Measurements from ENCODE around the gene ABCB8. TPM values are rescaled to one million over a fixed set of nuclear protein-coding genes. Genes with fewer than 3 reads are reported as not detected.
A peak's percentile ranks its signal among the peaks of the same experiment; 100 is the strongest.

ABCB8 gene
- total and polyA plus RNA-seq, 9 of the 15 experiments (the other 6 are each of a cell fraction or from before 2014, with no cell fraction given) = 7.6 to 106 (median 36.3) TPM

GRCh38 chr7:151060113-151060415, 31.8 kb downstream of the ABCB8 start (continued):
- TF ChIP-seq TRIM25 (IDR thresholded peaks at IDR 0.05; ENCODE audit: borderline replicate concordance) (no peak), TEAD1 (CRISPR knock-in tag; IDR thresholded peaks at IDR 0.05) (peak in 1 of 2 experiments; percentile 43; a peak in 2 of 4 replicates), ZNF561 (CRISPR knock-in tag; conservative IDR thresholded peaks at IDR 0.05) (no peak), LEF1 (IDR thresholded peaks at IDR 0.05) (0 out of 2 replicates have a peak, but pooled peaks have one; percentile 6), HEY1 (CRISPR knock-in tag; IDR thresholded peaks at IDR 0.05; ENCODE audit: borderline replicate concordance) (no peak), RBM17 (IDR thresholded peaks at IDR 0.05; ENCODE audit: borderline replicate concordance, low read depth, low read length) (no peak), KDM5B (IDR thresholded peaks at IDR 0.05; ENCODE audit: insufficient replicate concordance, low read depth, low read length) (peak; percentile 15), MAX (CRISPR knock-in tag; IDR thresholded peaks at IDR 0.05) (0 out of 2 replicates have a peak, but pooled peaks have one; percentile 38), PCBP1 (IDR thresholded peaks at IDR 0.05; ENCODE audit: low read depth, low read length, poor library complexity, severe bottlenecking) (no peak), DEAF1 (CRISPR knock-in tag; IDR thresholded peaks at IDR 0.05) (no peak), TAF1 (IDR thresholded peaks at IDR 0.05; ENCODE audit: control insufficient read depth, extremely low read depth, insufficient read depth, low read length, severe bottlenecking) (peak; percentile 30), ZBTB40 (IDR thresholded peaks at IDR 0.05) (peak; percentile 33; the same call in 1 of the 2 replicates), ZBTB40 (CRISPR knock-in tag; IDR thresholded peaks at IDR 0.05) (no peak), RCOR1 (IDR thresholded peaks at IDR 0.05; ENCODE audit: borderline replicate concordance in 1 of 2, low read depth in 2 of 2, low read length in 2 of 2) (no peak), ARID2 (IDR thresholded peaks at IDR 0.05) (0 out of 2 replicates have a peak, but pooled peaks have one; percentile 3), EGR1 (conservative IDR thresholded peaks at IDR 0.05) (no peak)

All from K562 (cell line).